Lung (tissue), 12 donors: ENCODE measurements around the gene PCSK7. TPM values are rescaled to one million over a fixed set of nuclear protein-coding genes. Genes with fewer than 3 reads are reported as not detected.

Experiments used
- ATAC-seq: fragments of 200-7000 bp; cut with Tn5 transposase; one replicate; pipeline ENCODE4 v1.9.1; 2020; ENCODE audit warnings: moderate number of reproducible peaks; ENCODE audit not compliant: insufficient read depth, low FRiP score
- DNase-seq, 3 donors: peaks; one replicate each; pipeline ENCODE4 v3.0.0-alpha.2; 2013 to 2017
- H3K27ac ChIP-seq, 2 donors: one replicate each; pipeline ENCODE4 v1.5.1; 2013; ENCODE audit warnings: mild to moderate bottlenecking in 2 of 2, moderate library complexity in 2 of 2, control low read depth in 1 of 2, inconsistent platforms in 1 of 2, low read depth in 1 of 2, low read length in 1 of 2
- H3K27me3 ChIP-seq, 3 donors: one replicate each; pipeline ENCODE4 v1.5.1; 2013; ENCODE audit warnings: low read length in 2 of 3; ENCODE audit not compliant: control insufficient read depth in 3 of 3, insufficient read depth in 3 of 3
- H3K36me3 ChIP-seq, 4 donors: one replicate each; pipeline ENCODE4 v1.5.1; 2013; ENCODE audit warnings: low read length in 4 of 4, mild to moderate bottlenecking in 1 of 4, moderate library complexity in 1 of 4; ENCODE audit not compliant: control insufficient read depth in 4 of 4, insufficient read depth in 4 of 4
- H3K4me1 ChIP-seq, 5 donors: one replicate each; pipeline ENCODE4 v1.5.1; 2013; ENCODE audit warnings: low read length in 5 of 5, mild to moderate bottlenecking in 2 of 5, moderate library complexity in 1 of 5; ENCODE audit not compliant: control insufficient read depth in 5 of 5, insufficient read depth in 5 of 5
- H3K4me3 ChIP-seq: one replicate; pipeline ENCODE4 v1.5.1; 2013; ENCODE audit warnings: mild to moderate bottlenecking, control low read depth, moderate library complexity
- H3K9ac ChIP-seq, 2 donors: one replicate each; pipeline ENCODE4 v1.5.1; 2013; ENCODE audit warnings: low read length in 2 of 2, control low read depth in 1 of 2; ENCODE audit not compliant: insufficient read depth in 1 of 2
- H3K9me3 ChIP-seq, 4 donors: one replicate each; pipeline ENCODE4 v1.5.1; 2013; ENCODE audit warnings: low read length in 3 of 4, mild to moderate bottlenecking in 1 of 4, moderate library complexity in 1 of 4; ENCODE audit not compliant: control insufficient read depth in 4 of 4, insufficient read depth in 3 of 4
- CTCF ChIP-seq: IDR thresholded peaks from 2 replicates; pipeline ENCODE4 v1.5.1; 2012; ENCODE audit warnings: mild to moderate bottlenecking; ENCODE audit errors: control extremely low read depth, extremely low read depth
- WGBS, 2 donors: extraction: QIAGEN DNeasy Blood & Tissue Kit; methylation state at CpG; one replicate each; pipeline ENCODE4 v1.1.7; 2013; 5-methylcytosine and 5-hydroxymethylcytosine counted together
- polyA plus RNA-seq, 2 donors: library from polyadenylated mRNA; stranded (reverse); fragments of 200-250 nt; gene quantifications; one replicate each; pipeline ENCODE4 v1.2.1, GENCODE V29; 2013
- total RNA-seq, 2 donors: library from RNA; depleted of rRNA in 1 of 2; stranded (reverse); fragments of >200 nt in 1 of 2; gene quantifications; one replicate each; pipeline ENCODE4 v1.2.1, GENCODE V29; 2014 to 2021
- donor health status: control.
- donor health status: control.
- donor health status: Bipolar disorder and iron deficiency.
- donor health status: healthy.
- donor health status: DM: yes; HTN: yes; CAD: no.

Gene PCSK7
- total and polyA plus RNA-seq, 4 donors: 29.2 to 82.5 (median 32.9) TPM

- H3K36me3 ChIP-seq: peaks cover 20 to 60% (median 34%) of the 10 kb centered on the region in 4 donors
- H3K4me3 ChIP-seq: no peak overlapping the region
- DNase-seq (peak in 2 of 3 donors; percentile 69 to 76), ATAC-seq (no peak)
- H3K27ac ChIP-seq: peak overlapping the region; percentile 27 to 66
- H3K9ac ChIP-seq: no peak overlapping the region
- TF ChIP-seq CTCF: no peak
- 77 to 83% methylated on average over 9 of the region's 9 CpGs for WGBS, 2 donors
- no peaks in the 10 kb centered on the region for H3K27me3 ChIP-seq
- H3K9me3 ChIP-seq: no peaks in the 10 kb centered on the region
- peaks cover 0 to 20% (median 6%) of the 10 kb centered on the region in 5 donors for H3K4me1 ChIP-seq
Measured at GRCh38 chr11:117220568-117220967, 11.3 kb downstream of the PCSK7 start.

- no peaks in the 10 kb centered on the region for H3K9me3 ChIP-seq
- peaks cover 0 to 20% (median 6%) of the 10 kb centered on the region in 5 donors for H3K4me1 ChIP-seq
- H3K4me3 ChIP-seq: no peak overlapping the region
- WGBS, 2 donors: 92% methylated on average over 4 of the region's 4 CpGs
- no peak overlapping the region for H3K9ac ChIP-seq
- H3K27ac ChIP-seq: peak overlapping the region in 1 of 2 donors; percentile 34
- ATAC-seq (no peak), DNase-seq (no peak)
- no peaks in the 10 kb centered on the region for H3K27me3 ChIP-seq
- peaks cover 20 to 56% (median 32%) of the 10 kb centered on the region in 4 donors for H3K36me3 ChIP-seq
- no peak for TF ChIP-seq CTCF
Measured at GRCh38 chr11:117219995-117220394, 11.9 kb downstream of the PCSK7 start.

GRCh38 chr11:117219455-117219854 lies 12.4 kb downstream of the PCSK7 start:
- Histone ChIP-seq H3K4me1 (peaks cover 0 to 20% (median 6%) of the 10 kb centered on the region in 5 donors), H3K9me3 (no peaks in the 10 kb centered on the region), H3K27me3 (no peaks in the 10 kb centered on the region), H3K36me3 (peaks cover 22 to 60% (median 34%) of the 10 kb centered on the region in 4 donors), H3K4me3 (no peak overlapping the region), H3K9ac (no peak overlapping the region), H3K27ac (no peak overlapping the region)
- TF ChIP-seq CTCF: no peak
- no peak for ATAC-seq
- DNase-seq: no peak
- 92 to 93% methylated on average over 8 of the region's 8 CpGs for WGBS, 2 donors

GRCh38 chr11:117219001-117219400 lies 12.9 kb downstream of the PCSK7 start:
- peaks cover 0 to 20% (median 6%) of the 10 kb centered on the region in 5 donors for H3K4me1 ChIP-seq
- H3K9me3 ChIP-seq: no peaks in the 10 kb centered on the region
- no peak for TF ChIP-seq CTCF
- H3K36me3 ChIP-seq: peaks cover 24 to 64% (median 34%) of the 10 kb centered on the region in 4 donors
- H3K4me3 ChIP-seq: no peak overlapping the region
- 92 to 94% methylated on average over 9 of the region's 9 CpGs for WGBS, 2 donors
- no peak for ATAC-seq
- peak in 1 of 3 donors; percentile 4 for DNase-seq
- peak overlapping the region in 1 of 2 donors; percentile 21 for H3K27ac ChIP-seq
- no peaks in the 10 kb centered on the region for H3K27me3 ChIP-seq
- H3K9ac ChIP-seq: no peak overlapping the region
